DMS114 treated with DMSO at 0.1 percent for 48 hours (cell line): ENCODE data around the gene FOXP1.
A peak's percentile ranks its signal among the peaks of the same experiment; 100 is the strongest.

ENCODE experiments used
- DNase-seq: peaks from one replicate; lab custom pipeline; 2025; ENCODE audit not compliant: unreplicated experiment; lab: John Stamatoyannopoulos, UW

Gene FOXP1

GRCh38 chr3:71583566-71584393 lies at the start of gene FOXP1:
Gene FOXP1 (minus strand): TSS chr3:71583728. CDS start chr3:71198381, 385,347 bp downstream.
- DNase-seq, result peak; percentile 14

DNA sequence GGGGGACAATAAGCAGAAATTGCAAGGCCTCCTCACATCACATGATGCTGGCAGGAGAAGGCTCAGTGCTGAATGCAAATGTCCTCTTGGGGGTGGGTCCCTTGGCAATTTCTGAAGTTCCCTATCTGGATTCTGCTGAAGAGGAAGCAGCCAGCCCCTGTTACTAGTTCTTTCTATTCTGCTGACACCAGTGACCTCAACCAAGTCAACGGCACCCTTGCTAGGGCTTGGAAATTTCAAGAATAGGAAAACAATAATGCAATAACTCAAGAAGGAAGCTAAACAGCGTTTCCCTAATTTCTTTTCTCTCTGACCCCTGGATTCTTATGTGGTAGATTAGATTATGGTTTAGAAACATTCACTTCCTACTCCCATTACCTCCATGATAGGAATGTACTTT lies 46.2 kb upstream of the FOXP1 start:
- DNase-seq, result no peak

GRCh38 chr3:71629289-71629688 lies 45.8 kb upstream of the FOXP1 start:
- DNase-seq, result no peak

DNA sequence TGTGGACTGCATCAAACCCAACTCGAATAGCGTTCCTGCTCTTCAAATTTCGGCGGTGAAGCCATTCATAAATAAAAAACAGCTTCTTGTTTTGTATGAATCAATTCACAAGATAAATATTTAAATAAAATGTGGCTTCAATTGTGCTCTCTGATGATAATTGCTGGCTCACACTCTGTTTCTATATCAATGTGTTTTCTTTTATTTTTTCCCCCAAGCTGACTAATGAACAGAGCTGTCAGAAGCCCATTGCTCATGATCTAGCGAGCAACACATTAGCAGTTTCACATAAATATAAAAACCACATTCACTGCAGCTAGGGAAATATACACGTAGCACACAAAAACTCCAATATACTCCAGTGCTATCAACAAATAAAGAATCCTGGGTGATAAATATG lies 45.0 kb upstream of the FOXP1 start:
- no peak for DNase-seq

DNA sequence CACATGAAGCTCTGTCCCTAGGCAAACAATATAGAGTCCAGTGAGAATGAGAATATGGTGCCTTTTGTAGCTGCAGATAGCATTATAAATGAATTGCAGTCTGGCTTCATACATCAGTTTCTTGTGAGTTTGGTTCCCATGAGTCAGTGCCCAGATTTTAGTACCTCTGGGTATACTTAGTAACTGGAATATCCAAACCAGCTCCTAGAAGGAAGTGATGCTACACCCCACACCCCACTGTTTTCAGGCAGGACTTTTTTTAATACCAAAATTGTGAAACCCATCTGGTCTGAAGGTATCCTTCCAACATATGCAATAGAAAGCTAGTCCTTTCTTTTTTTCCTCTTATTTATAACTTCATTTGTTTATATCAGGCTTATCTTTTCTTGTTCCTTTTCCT lies 42.1 kb upstream of the FOXP1 start:
- DNase-seq, result no peak

- DNase-seq, result no peak
Measured at GRCh38 chr3:71621825-71622537, 38.5 kb upstream of the FOXP1 start.

- no peak for DNase-seq
Measured at GRCh38 chr3:71618538-71618937, 35.0 kb upstream of the FOXP1 start.

DNA sequence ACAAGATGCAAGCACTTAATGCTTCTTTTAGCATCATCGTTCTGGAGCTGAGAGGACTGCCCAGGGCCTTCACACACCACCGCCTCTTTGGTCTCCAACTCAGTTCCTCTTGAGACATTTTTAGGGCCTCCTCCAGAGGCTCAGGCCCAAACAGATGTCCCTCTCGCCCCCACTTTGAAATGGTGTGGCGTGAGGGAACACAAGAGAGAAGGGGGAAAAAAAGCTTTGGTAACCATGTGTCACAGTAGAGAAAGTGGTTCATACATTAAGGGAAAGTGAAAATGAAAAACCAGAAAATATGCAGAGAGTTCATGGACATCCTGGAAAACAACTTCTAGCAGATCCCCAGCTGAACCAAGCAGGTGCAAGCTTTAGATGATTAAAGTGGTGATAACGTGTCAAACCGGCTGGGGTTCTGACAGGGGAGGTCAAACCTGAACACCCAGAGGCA lies 33.1 kb upstream of the FOXP1 start:
- no peak for DNase-seq

DNA sequence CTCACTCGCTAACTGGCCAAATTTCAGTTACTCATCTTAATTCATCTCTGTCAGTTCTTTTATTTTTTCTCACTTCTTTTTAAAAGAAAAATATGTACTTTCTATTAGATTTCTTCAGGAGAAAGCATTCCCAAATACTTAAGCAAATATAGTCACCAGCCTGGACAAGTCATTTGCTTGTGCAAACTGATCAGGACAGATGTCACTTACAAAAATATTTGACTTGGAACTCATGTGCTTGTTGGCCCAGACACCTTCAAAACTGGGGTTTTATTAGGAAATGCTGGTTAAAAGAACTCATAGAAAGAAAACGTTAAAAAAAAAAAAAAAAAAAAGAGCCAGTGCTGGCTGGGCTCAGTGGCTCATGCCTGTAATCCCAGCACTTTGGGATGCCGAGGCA lies 31.3 kb upstream of the FOXP1 start:
- no peak for DNase-seq

- no peak for DNase-seq
Measured at GRCh38 chr3:71614426-71614825, 30.9 kb upstream of the FOXP1 start.

GRCh38 chr3:71611099-71611498 lies 27.6 kb upstream of the FOXP1 start:
- DNase-seq, result no peak

DNA sequence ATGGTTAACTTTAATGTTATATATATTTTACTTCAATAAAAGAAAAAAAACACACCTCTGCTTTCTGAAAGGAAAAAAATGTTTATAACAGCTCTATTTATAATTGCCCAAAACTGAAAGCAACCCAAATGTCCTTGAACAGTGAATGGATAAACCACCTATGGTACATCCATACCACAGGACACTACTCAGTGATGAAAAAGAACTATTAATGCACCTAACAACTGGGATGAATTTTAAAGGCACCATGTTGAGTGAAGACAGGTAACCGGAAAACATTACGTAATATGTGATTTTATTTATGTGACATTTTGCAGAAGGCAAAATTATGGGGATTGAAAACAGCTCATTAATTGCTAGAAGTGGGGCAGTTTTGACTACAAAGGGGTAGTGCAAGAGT lies 23.8 kb upstream of the FOXP1 start:
- DNase-seq, result no peak

DNA sequence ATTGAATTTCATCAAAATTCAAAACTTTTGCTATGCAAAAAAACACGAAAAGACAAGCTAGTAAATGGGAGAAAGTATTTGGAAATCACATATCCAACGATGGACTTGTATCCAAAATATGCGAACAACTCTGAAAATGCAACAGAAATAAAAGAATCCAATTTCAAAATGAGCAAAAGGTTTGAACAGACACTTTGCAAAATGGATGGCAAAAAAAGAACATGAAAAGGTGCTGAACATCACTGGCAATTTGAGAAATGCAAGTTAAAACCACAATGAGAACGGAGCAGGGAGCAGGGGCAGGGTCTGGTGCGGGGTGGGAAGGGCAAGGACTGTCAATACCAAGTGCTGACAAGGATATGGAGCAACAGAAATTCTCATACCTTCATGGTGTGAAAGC lies 23.1 kb upstream of the FOXP1 start:
- DNase-seq, result no peak

- no peak for DNase-seq
Measured at GRCh38 chr3:71602256-71602655, 18.7 kb upstream of the FOXP1 start.

DNA sequence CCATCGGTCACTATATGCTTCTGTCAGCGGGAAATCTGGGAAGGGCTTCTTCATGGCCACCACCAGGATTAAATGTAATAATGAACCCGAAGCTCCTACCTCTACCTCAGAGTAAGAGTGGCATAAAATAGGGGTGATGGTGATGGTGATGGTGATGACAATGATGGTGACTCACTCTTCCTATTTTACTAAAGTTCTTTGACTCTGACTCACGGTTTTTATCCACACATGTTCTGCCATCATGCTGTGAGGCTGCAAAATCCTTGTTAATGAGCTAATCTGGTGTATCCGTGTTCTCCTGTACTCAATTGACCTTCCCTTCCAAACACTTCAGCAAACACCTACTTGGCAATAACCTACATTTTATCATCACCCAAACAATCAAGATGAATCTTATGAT lies 18.3 kb upstream of the FOXP1 start:
- no peak for DNase-seq

DNA sequence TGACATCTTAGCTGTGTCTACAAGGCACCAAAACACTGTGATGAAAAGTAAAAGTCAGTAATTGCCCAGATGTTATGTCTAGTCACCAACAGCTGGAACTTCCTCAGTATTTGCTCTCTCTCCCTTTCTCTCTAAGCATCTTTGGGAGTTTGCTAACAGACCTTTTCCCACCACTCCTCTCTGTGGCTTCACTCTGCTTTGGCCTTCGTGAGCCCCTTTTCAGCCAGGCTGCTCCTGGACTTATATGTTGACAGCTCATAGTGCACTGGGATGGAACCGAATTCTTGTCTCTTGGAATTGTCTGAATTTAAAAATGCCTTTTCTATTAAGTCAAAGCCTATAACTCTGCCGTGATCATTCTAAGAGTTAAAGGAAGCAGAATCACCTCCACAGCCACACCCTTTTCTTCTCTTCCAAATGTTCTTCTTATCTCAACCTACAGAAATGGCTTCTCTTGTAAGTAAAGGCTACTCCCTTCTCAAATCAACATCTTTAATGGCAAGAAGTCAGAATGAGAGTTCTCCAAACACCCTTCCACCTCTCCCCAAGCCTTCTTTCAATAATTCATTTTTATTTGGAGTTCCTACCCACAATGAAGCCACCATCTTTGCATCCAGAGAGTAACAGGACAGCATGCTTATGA lies 17.2 kb upstream of the FOXP1 start:
- DNase-seq, result no peak

DNA sequence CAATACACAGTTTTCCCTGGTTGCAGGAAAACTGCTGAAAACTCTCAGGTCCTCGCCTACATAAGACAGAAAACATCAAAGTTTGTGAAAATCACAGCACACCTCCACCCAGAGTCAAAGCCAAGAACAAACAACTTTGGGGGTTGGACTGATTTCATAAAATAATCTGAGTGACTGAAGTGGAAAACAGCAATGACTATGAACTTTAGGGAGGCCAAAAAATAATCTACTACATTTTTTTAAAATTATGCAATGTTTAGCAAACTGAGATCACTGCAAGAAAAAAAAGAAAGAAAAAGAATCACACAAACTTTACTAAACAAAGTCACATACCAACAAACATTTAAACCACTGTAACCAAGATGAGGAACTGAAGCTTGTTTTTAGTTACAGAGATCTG lies 15.9 kb upstream of the FOXP1 start:
- no peak for DNase-seq

- DNase-seq, result no peak
Measured at GRCh38 chr3:71598292-71598691, 14.8 kb upstream of the FOXP1 start.

DNA sequence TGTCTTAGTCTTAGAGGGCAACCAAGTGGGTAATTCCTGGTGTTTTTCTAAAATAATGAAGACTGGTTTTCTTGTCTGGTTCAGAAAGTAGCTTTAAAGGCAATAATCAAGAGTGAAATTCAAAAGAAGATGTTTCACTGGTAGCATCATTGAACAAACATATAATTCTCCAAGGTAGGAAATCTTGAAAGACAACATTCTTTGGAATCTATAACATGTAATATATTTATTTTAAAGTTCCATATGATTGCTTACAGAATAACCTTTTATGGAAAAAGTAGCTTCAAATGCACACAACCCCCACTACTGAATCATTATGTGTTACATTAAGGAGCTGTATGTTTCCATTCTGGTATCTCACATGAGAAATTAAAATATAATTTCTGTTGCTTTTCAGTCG lies 13.8 kb upstream of the FOXP1 start:
- no peak for DNase-seq

DNA sequence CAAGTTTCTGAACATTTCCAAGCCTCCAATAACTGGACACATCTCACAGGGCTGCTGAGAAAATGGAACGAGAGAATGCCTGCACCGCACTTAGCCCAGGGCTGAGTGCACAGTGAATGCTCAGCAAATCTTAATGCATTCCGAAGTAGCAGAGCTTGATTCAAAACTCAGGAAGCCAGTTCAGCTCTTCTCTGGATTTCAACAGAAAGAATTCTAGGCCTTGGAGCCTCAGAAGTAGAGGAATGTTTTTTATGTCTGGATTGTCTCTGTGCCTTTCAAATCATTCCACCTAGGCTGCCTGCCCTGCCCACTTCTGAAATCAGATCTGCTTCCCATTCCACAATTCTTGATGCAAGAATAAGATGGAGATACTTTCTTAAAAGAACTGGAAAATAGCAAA lies 9.6 kb upstream of the FOXP1 start:
- DNase-seq, result no peak

DNA sequence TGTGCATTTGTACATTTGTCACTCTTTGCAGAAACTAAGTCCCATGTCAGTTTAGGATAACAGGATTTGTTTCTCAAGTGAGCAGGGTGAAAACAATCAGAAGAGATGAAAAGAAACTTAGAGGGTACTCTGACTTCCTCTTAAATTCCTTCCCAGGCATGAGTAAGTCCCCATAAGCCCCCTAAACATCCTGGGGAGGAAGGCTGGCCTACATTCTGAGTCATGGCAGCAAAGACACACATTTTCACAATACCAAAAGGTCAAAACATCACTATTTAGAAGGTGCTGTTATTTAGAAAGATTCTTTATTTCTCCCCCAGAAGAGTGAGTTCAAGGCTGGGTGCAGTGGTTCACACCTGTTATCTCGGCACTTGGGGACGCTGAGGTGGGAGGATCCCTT lies 7.6 kb upstream of the FOXP1 start:
- no peak for DNase-seq

DNA sequence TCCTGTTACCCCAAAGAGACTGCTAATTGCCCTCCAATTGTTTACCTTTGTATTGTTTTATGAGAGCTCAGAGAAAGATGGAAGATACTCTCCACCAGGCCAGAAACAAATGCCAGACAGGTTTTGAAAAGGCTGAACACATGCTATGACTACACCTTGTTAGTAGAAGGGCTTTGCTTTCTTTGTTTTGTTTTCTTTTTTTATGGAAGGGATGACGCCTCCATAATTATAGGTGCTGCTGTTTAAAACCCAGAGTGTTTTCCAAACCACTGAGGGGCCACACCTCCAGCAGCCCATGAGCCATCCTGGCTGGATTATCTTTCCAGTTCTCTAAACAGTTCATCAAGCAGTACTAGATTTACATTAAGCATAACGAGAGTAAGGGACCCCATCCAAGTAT lies 5.6 kb upstream of the FOXP1 start:
- no peak for DNase-seq
